Measurements from ENCODE around the gene RPH3AL. TPM values are rescaled to one million over a fixed set of nuclear protein-coding genes. Genes with fewer than 3 reads are reported as not detected.

Gene RPH3AL
- total RNA-seq, 1 experiment from 2014 or later: 22.0 TPM

DNA sequence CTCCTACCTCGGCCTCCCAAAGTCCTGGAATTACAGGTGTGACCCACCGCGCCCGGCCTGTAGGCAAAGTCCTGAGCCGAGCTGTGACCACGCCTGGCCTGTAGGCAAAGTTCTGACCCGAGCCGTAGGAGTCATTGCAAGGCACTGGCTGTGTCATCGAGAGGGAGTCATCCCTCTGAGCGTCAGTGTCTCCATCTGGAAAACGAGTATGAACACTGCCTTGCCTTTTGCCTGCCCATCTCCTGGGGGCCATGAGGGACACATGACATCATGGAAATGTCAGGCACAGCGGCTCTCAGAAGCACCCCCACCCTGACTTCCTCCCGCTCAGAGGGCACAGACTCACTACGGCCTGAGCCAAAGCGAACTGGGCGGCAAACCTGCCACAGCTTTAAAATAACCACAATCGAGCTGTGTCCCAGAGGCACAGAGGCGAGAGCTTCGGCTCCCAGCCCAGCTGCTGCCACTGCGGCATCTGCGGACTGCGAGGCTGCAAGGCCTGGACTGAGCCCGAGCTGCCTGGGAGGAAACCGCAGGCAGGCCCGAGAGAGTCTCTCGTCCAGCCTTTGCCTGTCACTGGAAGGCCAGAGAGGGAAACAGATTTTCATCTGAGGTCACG lies 50.8 kb downstream of the RPH3AL start:
- DNase-seq (ENCODE audit: low read depth): peak; percentile 63

DNA sequence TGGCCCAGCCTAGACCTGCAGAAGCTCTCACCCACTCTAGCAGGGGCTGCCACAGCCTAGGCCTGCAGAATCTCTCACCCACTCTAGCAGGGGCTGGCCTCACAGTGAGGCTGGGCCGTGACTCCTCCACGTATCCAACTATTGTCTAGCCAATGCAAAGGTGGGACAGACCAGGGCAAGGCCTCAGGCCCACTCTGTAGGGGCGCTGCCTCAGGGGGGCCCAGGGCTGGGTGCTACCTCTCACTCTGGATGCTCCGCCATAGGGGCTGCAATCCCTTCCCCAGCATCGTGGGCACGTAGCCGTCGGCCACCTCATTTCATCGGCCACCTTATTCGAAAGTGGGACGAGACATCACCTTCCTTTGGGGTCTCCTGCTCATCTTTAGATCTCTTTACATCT lies 51.7 kb downstream of the RPH3AL start:
- DNase-seq (ENCODE audit: low read depth): no peak

DNA sequence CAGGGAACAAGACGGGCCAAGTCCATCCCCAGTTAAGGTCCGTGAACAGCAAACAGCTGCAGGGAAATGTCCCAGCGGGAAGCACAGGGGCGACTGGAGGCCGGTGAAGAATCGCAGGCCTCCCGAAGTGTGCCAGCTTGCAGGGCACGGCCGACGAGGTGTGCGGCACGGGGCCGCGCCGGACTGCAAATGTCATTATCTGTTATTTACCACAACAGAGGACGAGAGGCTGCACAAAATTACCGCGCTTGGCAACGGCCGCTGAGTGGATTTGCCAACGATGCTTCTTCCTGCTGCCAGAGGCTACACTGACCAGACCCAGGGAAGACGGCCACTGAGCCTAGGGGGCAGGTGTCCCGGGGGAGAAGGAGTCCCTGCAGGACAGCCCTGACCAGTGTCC lies 53.1 kb downstream of the RPH3AL start:
- DNase-seq (ENCODE audit: low read depth): no peak

DNA sequence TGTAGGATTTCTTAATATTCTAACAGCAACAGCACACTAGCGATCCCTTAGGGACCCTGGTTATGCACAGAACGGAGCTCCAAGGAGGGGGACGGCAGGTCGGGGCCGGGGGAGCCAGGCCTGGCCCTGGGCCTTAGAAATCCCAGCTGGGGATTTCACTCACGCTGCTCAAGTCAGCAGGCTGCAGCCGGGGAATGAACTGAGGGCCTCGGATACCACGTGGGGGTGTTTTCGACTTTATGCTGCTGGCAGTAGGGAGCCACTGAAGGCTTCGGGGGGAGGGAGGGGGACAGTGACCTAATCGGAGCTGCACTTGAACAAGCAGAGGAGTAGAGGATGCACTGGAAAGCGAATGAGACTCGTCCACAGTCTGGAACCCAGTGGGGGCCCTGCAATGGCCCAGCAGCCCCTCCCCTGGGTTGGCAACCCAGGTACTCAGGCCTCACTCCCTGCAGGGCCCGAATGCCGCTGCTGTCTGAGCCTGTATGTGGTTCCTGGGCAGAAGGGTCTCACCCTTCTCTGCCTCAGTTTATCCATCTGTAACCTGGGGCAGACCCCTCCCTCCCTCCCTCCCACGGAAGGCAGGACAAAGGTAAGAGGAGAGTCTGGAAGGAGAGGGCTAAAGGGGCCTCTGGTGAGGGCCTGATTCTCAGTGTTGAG lies 53.7 kb downstream of the RPH3AL start:
- DNase-seq (ENCODE audit: low read depth): no peak

DNA sequence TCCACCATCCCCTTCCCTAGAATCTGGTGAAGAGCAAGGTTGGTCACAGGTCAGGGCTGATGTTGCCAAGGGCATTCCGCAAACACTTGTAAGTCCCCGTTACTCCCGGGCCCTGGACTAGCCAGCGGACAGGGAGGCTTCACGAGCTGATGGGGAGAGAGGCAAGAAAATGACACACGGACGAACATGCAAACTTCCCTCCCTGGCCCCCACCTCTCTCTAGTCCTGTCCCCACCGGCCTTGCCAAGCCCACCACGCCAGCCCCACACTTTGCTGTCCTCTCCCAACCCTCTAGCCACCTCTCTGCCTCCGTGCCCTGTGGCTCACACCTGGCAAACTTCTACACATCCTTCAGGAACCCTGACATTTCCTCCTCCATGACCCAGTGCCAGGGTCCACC lies 54.8 kb downstream of the RPH3AL start:
- no peak for DNase-seq (ENCODE audit: low read depth)

DNA sequence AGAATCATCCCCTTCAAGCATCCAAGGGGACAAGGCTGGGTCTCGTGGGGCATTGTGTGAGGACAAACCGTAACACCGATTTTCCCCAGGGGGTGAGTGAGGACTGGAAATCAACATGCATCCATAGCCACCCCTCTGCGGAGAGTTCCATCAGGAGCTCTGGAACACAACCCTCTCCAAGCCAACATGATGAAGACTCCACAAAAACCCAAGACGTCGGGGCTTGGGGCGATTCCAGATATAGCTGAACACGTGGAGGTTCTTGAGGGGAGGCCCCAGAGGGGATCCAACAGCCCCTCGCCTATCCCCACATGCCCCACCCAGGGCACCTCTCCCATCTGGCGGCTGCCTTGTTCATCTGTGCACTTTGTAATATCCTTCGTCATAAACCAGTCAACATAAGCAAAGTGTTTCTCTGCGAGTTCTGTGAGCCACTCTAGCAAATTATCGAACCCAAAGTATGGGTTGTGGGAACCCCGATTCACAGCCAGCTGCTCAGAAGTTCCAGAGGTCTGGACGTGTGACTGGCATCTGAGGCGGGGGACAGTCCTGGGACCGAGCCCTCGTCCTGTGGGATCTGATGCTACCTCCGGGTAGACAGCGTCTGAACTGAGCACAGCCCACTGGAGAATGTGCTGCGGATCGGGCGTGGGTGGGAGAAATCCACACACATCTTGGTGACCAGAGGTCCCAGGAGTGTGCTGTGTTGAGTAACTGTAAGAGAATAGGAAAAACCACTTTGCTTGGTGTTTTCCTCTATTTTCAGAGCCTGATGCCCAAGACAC lies 55.5 kb downstream of the RPH3AL start:
- DNase-seq (ENCODE audit: low read depth): no peak

DNA sequence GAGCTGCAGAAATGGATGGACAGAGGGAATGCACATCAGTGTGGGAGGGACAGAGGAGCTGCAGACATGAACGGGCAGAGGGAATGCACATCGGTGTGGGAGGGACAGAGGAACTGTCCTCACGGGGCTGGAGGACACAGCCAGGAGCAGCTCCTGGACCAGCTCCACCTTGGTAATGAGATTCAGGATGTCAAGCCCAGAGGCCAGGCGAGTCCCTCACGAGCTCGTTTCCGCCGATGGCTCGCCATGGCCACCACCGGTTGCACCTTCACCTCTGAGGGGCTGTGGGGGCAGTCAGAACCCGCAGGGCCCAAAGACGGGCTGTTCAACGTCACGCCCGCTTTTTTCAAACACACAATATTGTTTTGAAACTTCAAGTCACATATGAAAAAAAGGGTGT lies 56.2 kb downstream of the RPH3AL start:
- DNase-seq (ENCODE audit: low read depth): no peak

DNA sequence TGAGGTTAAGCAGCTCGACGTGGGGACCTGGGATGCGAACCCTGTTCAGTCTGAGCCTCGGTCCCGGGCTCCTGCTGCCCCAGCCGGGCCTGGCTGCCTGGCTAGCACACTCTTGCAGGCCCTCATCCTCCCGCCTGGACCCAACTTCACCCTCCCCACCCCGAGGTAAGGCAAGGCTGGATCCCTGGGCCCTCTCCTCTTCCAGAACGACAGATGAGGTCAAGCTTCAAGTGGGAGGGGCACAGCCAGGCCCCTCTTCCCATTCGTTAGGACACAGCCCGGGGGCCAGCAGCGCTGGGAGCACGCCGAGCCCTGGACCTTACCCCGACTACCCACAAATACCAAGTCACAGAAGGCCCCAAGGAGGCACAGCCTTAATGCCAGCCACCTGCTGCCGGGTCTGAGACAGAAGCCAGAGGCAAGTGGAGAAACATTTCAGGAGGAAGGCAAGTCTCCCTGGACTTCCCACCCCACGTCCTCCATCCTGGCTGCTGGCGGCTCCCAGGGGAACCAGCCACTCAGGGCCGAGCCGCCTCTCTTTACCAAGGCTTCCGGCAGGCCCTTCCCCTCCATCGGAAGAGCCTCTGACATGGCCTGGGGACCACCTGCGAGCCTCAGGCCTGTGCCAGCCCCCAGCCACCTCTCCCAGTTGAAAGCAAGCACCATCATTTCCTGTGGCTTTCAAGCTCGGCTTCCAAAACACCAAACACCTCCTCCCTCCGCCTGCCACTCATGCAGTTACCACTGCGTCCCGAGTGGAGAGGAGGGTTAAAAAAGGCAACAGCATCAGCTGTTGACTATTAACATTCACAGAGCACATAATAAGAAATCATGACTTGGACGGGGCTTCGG lies 59.9 kb downstream of the RPH3AL start:
- DNase-seq (ENCODE audit: low read depth): no peak

DNA sequence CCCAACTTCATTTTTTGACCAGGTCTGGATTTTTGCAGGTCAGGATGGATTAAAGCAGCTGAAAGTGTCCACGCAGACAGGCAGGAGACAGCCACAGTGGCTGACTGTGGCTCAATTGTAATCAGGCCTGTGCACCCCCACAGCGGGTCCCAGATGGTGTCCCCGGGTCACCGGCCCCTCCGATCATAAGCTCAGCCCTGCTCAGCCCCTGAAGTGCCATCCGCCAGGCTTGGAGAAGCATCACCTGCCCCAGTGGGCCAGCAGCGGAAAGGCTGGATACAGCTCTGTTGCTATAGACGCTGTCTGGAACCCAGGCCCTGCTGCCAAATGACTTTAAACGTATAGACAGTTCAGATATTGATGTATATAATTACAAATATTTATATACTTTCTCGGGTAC lies 60.6 kb downstream of the RPH3AL start:
- no peak for DNase-seq (ENCODE audit: low read depth)

DNA sequence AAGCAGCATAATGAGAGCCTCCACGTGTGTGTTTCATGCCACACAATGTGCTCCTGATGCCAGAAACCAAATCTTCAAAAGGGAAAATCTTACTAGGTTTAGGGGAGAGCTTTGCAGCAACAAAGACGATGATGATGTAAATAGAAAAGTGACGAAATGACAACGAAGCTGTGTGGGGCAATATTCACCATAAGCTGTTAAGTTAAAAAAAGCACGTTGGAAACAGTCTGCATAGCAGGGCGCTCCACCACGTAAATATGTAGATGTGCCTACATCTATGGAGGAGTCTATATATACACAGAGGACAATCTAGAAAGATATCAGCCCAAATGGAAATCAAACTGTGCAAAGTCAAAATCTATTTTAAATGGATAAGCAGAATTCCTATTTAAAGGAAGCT lies 61.0 kb downstream of the RPH3AL start:
- DNase-seq (ENCODE audit: low read depth): no peak

DNA sequence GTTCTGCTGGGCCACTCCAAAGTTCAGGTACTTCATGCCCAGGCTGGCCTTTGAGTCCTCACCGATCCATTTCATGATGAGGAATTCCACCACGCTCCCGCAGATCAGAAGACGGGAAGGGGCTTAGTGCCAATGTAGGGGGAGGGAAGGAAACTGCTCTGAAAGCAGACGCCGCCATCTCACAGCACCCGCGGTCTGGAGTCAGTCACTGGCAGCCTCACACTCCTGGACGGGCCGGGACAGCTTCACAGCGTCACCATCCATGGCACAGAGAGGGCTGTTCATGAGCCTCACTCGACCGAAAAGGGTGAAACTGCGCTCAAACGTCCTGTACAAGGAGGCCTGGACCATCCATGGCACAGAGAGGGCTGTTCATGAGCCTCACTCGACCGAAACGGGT lies 62.0 kb downstream of the RPH3AL start:
- DNase-seq (ENCODE audit: low read depth): no peak

DNA sequence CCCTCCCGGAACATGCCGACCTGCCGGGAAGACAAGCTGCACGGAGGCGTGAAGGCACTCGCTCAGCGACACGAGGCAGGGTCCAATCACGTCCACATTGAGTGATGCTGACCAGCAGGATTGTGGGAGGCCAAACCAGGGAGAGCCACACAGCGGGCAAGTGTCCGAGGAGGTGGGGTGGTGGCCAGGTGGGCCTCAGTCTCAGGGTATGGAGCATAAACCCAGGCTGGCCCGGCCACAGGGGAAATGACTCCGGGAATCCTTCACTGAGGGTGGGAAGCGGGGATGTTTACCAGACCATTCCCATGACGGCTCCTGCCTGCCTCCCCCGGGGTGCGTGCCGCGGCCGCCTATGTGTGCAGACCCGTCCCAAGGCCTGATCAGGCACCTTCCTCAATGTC lies 62.5 kb downstream of the RPH3AL start:
- DNase-seq (ENCODE audit: low read depth): no peak

DNA sequence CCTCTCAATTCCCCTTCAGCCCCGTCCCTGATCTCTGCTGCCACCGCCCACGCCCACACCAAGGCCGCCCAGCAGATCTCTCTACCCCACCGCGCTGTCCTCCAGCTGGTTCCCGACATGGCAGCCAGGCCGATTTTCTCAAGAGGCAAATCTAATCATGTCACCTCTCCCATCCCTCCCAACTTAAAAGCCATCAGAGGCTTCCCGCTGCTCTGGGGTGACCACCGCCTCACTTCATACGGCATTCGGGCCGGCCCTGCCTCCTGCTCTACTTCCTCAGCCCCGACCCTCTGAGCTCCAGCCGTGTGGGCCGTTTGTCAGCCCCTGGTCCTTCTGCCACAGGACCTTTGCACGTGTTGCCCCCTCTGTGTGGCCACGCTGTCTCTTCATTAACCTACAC lies 63.2 kb downstream of the RPH3AL start:
- no peak for DNase-seq (ENCODE audit: low read depth)

DNA sequence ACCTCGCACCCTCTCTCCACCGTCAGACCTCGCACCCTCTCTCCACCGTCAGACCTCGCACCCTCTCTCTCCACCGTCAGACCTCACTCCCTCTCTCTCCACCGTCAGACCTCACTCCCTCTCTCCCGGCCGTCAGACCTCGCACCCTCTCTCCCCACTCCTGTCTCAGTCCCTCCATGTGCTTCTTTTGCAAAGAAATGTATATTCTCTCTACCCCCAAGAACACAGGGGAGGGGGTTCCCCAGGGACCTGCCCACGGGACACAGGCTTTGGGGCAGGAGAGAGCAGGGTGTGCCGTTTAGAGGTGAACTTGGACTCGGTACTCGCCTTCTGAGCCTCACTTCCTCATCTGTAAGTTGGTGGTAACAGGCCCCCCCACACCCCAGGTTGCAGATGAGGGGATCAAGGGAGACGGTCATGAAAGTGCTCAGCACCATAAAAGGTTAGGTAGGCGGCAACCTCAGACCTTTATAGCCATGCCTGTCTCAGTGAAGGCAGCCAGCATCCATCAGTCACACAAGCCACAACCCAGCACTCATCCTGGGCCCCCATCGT lies 63.7 kb downstream of the RPH3AL start:
- no peak for DNase-seq (ENCODE audit: low read depth)

DNA sequence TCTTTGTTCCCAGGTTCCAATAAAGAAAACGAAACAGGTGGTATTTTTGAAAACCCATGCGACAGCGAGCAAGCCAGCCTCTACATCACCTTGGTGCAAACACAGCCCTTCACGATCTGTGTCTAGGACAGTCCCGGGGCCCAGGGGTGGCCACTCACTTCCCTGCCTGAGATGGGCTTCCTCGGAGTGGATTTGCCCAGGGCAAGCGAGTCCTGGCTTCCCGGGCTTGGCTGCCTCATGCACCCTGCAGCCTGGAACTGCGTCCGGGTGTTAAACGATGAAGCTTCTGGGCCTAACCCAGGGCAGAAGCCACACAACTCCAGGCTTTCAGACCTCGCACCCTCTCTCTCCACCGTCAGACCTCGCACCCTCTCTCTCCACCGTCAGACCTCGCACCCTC lies 66.0 kb downstream of the RPH3AL start:
- DNase-seq (ENCODE audit: low read depth): no peak

DNA sequence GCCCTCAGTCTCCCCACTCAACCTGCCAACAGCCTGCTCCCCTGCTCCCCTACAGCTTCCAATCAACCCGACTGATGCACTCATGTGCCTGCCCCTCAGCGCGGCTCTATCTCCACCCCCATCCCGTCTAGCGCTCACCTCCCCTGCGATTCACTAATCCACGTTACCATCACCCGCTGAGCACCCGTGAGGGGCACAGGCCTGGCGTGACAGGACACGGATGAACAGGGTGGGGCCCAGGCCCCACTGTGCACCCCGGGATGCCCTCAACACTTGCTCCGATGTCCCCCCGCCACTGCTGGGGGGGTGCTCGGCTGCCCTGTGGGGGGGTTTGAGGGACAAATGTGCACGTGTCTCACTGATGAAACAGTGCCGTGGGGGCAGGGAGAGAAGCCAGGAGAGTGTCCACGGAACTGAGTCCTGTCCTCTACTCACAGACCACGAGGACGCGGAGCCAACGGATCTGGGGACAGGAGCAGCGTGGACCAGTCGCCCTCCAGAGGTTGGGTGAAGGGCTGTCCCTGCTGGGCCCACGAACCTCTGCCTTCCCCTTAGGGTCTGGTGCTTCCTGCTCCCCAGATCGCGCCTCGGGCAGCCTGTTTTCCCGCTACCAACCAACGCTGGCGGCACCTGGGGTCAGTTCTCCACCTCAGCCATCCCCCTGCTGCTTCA lies 66.7 kb downstream of the RPH3AL start:
- no peak for DNase-seq (ENCODE audit: low read depth)

DNA sequence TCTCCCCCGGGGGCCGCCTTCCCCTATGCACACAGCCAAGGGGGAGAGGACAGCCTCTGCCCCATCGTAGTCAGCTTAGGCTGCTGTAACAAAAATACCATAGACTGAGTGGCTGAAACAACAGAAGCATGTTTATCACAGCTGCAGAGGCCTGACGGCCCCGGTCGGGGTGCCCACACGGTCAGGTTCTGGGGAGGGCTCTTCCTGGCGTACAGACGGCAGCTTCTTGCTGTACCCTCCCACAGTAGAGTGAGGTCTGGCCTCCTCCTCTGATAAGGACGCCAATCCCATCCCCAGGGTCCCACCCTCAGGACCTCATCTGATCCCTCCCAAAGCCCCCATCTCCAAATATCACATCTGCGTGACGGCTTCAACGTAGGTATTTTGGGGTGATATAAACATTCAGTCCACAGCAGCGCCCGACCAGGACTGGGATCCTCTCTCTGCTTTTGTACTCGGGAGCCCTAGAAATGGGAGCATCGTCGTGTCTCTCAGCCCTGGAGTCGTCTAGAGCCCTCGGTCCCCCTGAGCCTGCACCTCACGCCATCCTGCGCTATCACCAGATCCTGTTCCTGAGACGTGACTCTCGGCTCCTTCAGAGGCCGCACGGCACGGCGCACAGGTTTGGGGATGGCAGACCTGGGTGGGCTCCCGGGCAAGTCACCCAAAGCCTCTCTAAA lies 67.8 kb downstream of the RPH3AL start:
- DNase-seq (ENCODE audit: low read depth): no peak

DNA sequence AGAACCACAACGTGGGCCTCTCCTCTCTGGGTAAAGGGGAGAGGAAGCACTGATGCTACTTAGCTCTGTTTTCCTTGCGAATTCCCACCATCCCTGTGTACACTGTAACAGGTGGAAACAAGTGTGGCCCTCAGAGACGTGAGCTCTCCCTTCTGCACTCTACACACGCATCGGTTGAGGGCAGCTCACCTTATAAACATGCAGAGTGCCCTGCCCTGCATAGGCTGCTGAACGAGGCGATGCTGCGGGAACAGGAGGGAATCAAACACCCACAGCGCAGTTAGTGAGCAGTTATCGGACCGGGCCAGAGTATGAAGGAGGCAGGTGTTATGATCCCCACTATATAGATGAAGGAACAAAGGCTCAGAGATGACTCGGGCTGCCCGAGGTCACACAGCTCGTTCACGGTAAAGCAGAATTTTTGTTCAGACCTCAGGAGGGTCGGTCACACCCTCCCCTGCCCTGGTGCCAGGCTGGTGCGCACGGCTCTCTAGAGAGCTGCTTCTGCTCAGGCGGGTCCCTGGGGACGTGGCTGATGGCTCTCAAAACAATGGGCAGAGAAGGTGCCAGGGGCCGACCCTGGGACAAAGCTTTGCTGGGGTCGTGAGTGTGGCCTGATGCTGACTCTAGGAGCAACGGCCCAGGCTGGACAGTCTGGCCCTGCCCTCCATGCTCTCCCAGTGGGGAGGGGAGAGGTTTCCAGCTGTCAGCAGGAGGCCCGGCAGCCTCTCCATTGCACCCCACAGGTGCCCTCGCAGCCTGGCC lies 68.5 kb downstream of the RPH3AL start:
- no peak for DNase-seq (ENCODE audit: low read depth)
